CMK (cell line): ENCODE data around the gene NFIB.

Experiments used
- DNase-seq: peaks from one replicate; pipeline ENCODE4 v3.0.0-alpha.2; 2010; ENCODE audit warnings: low read depth

Gene NFIB

GRCh38 chr9:14147738-14148137, 166.2 kb downstream of the NFIB start:
- DNase-seq, result no peak

GRCh38 chr9:14146201-14146874, 167.6 kb downstream of the NFIB start:
- DNase-seq, result no peak

GRCh38 chr9:14144215-14144614, 169.7 kb downstream of the NFIB start:
- no peak for DNase-seq

- no peak for DNase-seq
These were observed 172.2 kb downstream of the NFIB start for GRCh38 chr9:14141699-14142098.

GRCh38 chr9:14140096-14140697, 173.7 kb downstream of the NFIB start:
- DNase-seq, result no peak

- DNase-seq, result no peak
These were observed 174.7 kb downstream of the NFIB start for GRCh38 chr9:14139287-14139686.

- no peak for DNase-seq
These were observed 177.1 kb downstream of the NFIB start for GRCh38 chr9:14136646-14137370.

- no peak for DNase-seq
These were observed 177.8 kb downstream of the NFIB start for GRCh38 chr9:14136047-14136635.

GRCh38 chr9:14135421-14135820, 178.5 kb downstream of the NFIB start:
- no peak for DNase-seq

- DNase-seq, result no peak
These were observed 180.5 kb downstream of the NFIB start for GRCh38 chr9:14133394-14133793.

- DNase-seq, result no peak
These were observed 181.2 kb downstream of the NFIB start for GRCh38 chr9:14132775-14133174.

GRCh38 chr9:14131356-14132088, 182.4 kb downstream of the NFIB start:
- DNase-seq, result no peak

GRCh38 chr9:14127656-14128055, 186.3 kb downstream of the NFIB start:
- no peak for DNase-seq

- no peak for DNase-seq
These were observed 194.0 kb downstream of the NFIB start for GRCh38 chr9:14119694-14120514.

- no peak for DNase-seq
These were observed 201.7 kb downstream of the NFIB start for GRCh38 chr9:14112226-14112625.

GRCh38 chr9:14111696-14112095, 202.2 kb downstream of the NFIB start:
- DNase-seq, result no peak

GRCh38 chr9:14107977-14108376, 206.0 kb downstream of the NFIB start:
- peak; percentile 43 for DNase-seq

- no peak for DNase-seq
These were observed 206.4 kb downstream of the NFIB start for GRCh38 chr9:14107495-14107894.

- no peak for DNase-seq
These were observed 207.2 kb downstream of the NFIB start for GRCh38 chr9:14106699-14107098.

GRCh38 chr9:14104496-14104895, 209.4 kb downstream of the NFIB start:
- no peak for DNase-seq

- DNase-seq, result no peak
These were observed 210.8 kb downstream of the NFIB start for GRCh38 chr9:14103115-14103514.
